DND-41 (cell line): ENCODE results near the gene MTERF2.

Experiments
- EZH2 ChIP-seq: IDR thresholded peaks from 3 replicates; pipeline ENCODE4 v1.6.1; 2012; ENCODE audit warnings: borderline replicate concordance, low read depth, mild to moderate bottlenecking, moderate library complexity, low read length, inconsistent platforms; ENCODE audit not compliant: severe bottlenecking
- TF ChIP-seq, protein P1 (sequence below): IDR thresholded peaks from 2 replicates; pipeline ENCODE4 v1.5.1; 2012; ENCODE audit warnings: borderline replicate concordance, low read length, moderate library complexity, mild to moderate bottlenecking; ENCODE audit not compliant: poor library complexity, severe bottlenecking; ENCODE audit errors: extremely low read depth

DNA sequence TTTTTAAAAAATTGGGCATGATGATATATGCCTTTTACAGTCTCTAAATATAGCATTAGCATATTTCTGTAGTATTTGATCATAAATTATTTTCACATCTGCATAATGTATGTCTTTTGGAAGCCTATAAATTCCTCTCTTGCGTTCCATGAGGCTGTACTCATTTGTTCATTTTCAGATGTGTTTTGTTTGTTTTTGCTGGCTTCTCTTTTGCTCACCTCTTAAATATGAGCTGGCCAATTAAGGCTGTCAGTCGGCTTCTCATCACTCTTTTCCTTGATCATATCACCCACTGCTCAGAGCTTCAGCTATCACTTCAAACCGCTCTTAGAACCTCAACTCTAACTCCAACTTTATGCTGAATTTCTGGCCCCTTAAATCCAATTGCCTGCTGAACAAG lies 24.7 kb downstream of the MTERF2 start:
- TF ChIP-seq, protein P1, sequence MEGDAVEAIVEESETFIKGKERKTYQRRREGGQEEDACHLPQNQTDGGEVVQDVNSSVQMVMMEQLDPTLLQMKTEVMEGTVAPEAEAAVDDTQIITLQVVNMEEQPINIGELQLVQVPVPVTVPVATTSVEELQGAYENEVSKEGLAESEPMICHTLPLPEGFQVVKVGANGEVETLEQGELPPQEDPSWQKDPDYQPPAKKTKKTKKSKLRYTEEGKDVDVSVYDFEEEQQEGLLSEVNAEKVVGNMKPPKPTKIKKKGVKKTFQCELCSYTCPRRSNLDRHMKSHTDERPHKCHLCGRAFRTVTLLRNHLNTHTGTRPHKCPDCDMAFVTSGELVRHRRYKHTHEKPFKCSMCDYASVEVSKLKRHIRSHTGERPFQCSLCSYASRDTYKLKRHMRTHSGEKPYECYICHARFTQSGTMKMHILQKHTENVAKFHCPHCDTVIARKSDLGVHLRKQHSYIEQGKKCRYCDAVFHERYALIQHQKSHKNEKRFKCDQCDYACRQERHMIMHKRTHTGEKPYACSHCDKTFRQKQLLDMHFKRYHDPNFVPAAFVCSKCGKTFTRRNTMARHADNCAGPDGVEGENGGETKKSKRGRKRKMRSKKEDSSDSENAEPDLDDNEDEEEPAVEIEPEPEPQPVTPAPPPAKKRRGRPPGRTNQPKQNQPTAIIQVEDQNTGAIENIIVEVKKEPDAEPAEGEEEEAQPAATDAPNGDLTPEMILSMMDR, result no peak
- TF ChIP-seq EZH2, result no peak
